SK-N-SH treated with all-trans-retinoic acid at 6 μM for 48 hours (cell line): Measurements from ENCODE around the gene MMADHC.

Source experiments
- BACH2 ChIP-seq: fragments of 250-450 bp; sonication (Bioruptor Pico); IDR thresholded peaks from 2 replicates; pipeline ENCODE4 v1.9.0; 2021; ENCODE audit warnings: mild to moderate bottlenecking, borderline replicate concordance
- CREB5 ChIP-seq: fragments of 250-450 bp; sonication (Bioruptor Pico); IDR thresholded peaks from 2 replicates; pipeline ENCODE4 v1.5.1; 2020; ENCODE audit warnings: low read depth, mild to moderate bottlenecking, moderate library complexity
- GLIS3 ChIP-seq: fragments of 250-450 bp; sonication (Bioruptor Pico); IDR thresholded peaks from 2 replicates; pipeline ENCODE4 v1.5.0; 2020; ENCODE audit warnings: mild to moderate bottlenecking, moderate library complexity
- PPARA ChIP-seq: fragments of 250-450 bp; sonication (Bioruptor Pico); IDR thresholded peaks from 2 replicates; pipeline ENCODE4 v1.5.0; 2020; ENCODE audit warnings: mild to moderate bottlenecking, borderline replicate concordance
- SNAI2 ChIP-seq: fragments of 250-450 bp; sonication (Bioruptor Pico); IDR thresholded peaks from 2 replicates; pipeline ENCODE4 v1.5.0; 2020; ENCODE audit warnings: mild to moderate bottlenecking, moderate library complexity
- TCF4 ChIP-seq: fragments of 250-450 bp; sonication (Bioruptor Pico); IDR thresholded peaks from 2 replicates; pipeline ENCODE4 v1.8.0; 2021; ENCODE audit warnings: mild to moderate bottlenecking, moderate library complexity, borderline replicate concordance
- TOX ChIP-seq: fragments of 250-450 bp; sonication (Bioruptor Pico); IDR thresholded peaks from 2 replicates; pipeline ENCODE4 v1.8.0; 2021; ENCODE audit warnings: mild to moderate bottlenecking, moderate library complexity, borderline replicate concordance
- ZFP3 ChIP-seq: fragments of 250-450 bp; sonication (Bioruptor Pico); IDR thresholded peaks from 2 replicates; pipeline ENCODE4 v1.5.0; 2020; ENCODE audit warnings: mild to moderate bottlenecking, moderate library complexity
- ZFP30 ChIP-seq: fragments of 450-650 bp; formaldehyde crosslinking; IDR thresholded peaks from 2 replicates; pipeline ENCODE4 v1.5.0; 2022; ENCODE audit warnings: mild to moderate bottlenecking, moderate library complexity
- ZNF70 ChIP-seq: fragments of 450-650 bp; formaldehyde crosslinking; IDR thresholded peaks from 2 replicates; pipeline ENCODE4 v1.5.0; 2020; ENCODE audit warnings: mild to moderate bottlenecking, moderate library complexity
- ZNF8 ChIP-seq: fragments of 450-650 bp; formaldehyde crosslinking; IDR thresholded peaks from 2 replicates; pipeline ENCODE4 v1.5.0; 2020; ENCODE audit warnings: mild to moderate bottlenecking, moderate library complexity
- TF ChIP-seq, protein P1 (sequence below): fragments of 250-450 bp; sonication (Bioruptor Pico); IDR thresholded peaks from 2 replicates; pipeline ENCODE4 v1.5.0; 2020; ENCODE audit warnings: mild to moderate bottlenecking, moderate library complexity
- TF ChIP-seq, protein P2 (sequence below): fragments of 250-450 bp; sonication (Bioruptor Pico); IDR thresholded peaks from 2 replicates; pipeline ENCODE4 v1.8.0; 2020; ENCODE audit warnings: mild to moderate bottlenecking, moderate library complexity, borderline replicate concordance

DNA sequence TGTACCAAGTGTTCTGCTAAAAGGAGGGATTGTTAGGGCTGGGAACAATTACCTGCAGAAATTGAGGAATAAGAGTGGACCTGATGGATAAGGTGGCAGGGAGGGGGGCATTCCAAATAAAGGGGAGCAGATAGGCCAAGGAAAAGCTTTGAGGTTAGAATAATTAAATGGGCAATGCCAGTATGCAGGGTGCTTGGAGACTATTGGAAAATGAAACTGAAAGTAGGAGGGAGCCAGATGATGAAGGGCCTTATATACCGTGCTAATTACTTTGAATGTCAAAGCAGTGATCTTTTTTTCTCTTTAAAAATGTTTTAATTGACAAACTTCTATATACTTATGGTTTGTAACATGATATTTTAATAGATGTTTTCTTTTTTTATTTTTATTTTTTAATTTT, 42.9 kb downstream of the MMADHC start:
- TF ChIP-seq ZNF8 (CRISPR knock-in tag) (no peak), CREB5 (CRISPR knock-in tag) (no peak), ZNF70 (no peak), ZFP3 (no peak), ZFP30 (CRISPR knock-in tag) (no peak), TCF4 (CRISPR knock-in tag) (no peak), BACH2 (no peak), SNAI2 (CRISPR knock-in tag) (no peak), GLIS3 (CRISPR knock-in tag) (no peak), PPARA (CRISPR knock-in tag) (no peak), TOX (CRISPR knock-in tag) (no peak)
- TF ChIP-seq, protein P1, sequence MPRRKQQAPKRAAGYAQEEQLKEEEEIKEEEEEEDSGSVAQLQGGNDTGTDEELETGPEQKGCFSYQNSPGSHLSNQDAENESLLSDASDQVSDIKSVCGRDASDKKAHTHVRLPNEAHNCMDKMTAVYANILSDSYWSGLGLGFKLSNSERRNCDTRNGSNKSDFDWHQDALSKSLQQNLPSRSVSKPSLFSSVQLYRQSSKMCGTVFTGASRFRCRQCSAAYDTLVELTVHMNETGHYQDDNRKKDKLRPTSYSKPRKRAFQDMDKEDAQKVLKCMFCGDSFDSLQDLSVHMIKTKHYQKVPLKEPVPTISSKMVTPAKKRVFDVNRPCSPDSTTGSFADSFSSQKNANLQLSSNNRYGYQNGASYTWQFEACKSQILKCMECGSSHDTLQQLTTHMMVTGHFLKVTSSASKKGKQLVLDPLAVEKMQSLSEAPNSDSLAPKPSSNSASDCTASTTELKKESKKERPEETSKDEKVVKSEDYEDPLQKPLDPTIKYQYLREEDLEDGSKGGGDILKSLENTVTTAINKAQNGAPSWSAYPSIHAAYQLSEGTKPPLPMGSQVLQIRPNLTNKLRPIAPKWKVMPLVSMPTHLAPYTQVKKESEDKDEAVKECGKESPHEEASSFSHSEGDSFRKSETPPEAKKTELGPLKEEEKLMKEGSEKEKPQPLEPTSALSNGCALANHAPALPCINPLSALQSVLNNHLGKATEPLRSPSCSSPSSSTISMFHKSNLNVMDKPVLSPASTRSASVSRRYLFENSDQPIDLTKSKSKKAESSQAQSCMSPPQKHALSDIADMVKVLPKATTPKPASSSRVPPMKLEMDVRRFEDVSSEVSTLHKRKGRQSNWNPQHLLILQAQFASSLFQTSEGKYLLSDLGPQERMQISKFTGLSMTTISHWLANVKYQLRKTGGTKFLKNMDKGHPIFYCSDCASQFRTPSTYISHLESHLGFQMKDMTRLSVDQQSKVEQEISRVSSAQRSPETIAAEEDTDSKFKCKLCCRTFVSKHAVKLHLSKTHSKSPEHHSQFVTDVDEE = no peak
- TF ChIP-seq, protein P2, sequence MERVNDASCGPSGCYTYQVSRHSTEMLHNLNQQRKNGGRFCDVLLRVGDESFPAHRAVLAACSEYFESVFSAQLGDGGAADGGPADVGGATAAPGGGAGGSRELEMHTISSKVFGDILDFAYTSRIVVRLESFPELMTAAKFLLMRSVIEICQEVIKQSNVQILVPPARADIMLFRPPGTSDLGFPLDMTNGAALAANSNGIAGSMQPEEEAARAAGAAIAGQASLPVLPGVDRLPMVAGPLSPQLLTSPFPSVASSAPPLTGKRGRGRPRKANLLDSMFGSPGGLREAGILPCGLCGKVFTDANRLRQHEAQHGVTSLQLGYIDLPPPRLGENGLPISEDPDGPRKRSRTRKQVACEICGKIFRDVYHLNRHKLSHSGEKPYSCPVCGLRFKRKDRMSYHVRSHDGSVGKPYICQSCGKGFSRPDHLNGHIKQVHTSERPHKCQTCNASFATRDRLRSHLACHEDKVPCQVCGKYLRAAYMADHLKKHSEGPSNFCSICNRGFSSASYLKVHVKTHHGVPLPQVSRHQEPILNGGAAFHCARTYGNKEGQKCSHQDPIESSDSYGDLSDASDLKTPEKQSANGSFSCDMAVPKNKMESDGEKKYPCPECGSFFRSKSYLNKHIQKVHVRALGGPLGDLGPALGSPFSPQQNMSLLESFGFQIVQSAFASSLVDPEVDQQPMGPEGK (CRISPR knock-in tag) = no peak
